ENCODE data around the gene NUMB. TPM values are rescaled to one million over a fixed set of nuclear protein-coding genes. Genes with fewer than 3 reads are reported as not detected.
A peak's percentile ranks its signal among the peaks of the same experiment; 100 is the strongest.

Gene NUMB
- total and polyA plus RNA-seq, 2 of the 13 experiments (the other 11 are each of a cell fraction or from before 2014, with no cell fraction given): 20.3 to 71.1 TPM

DNA sequence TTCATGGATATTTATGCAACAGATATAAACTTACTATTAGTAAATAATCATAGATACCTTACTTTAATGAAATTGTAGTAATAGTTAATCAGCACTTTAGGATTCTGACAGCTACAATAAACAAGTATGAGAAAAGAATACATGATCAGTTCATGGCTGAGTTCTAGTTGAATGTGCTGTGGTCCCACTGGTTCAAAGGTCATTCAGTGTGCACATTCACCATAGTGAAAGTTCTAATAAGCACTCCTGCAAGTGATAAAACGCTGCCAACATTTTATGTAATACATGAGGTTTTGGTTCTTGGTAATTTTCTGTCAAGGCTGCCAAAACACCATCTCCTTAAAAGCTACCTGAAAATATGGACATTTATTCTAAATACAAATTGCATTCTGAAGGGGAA lies 92.6 kb downstream of the NUMB start (continued):
- TF ChIP-seq SMAD9 (CRISPR knock-in tag; IDR thresholded peaks at IDR 0.05) (no peak), HHEX (CRISPR knock-in tag; IDR thresholded peaks at IDR 0.05) (no peak), ZNF124 (CRISPR knock-in tag; IDR thresholded peaks at IDR 0.05) (no peak), GFI1 (CRISPR knock-in tag; IDR thresholded peaks at IDR 0.05; ENCODE audit: borderline replicate concordance) (no peak), MIER3 (CRISPR knock-in tag; IDR thresholded peaks at IDR 0.05; ENCODE audit: borderline replicate concordance) (peak; percentile 39; the same call in 1 of the 2 replicates), KAT8 (CRISPR knock-in tag; IDR thresholded peaks at IDR 0.05) (peak; percentile 58), PPARG (CRISPR knock-in tag; conservative IDR thresholded peaks at IDR 0.05) (peak; percentile 51), EP300 (IDR thresholded peaks at IDR 0.05; ENCODE audit: low read depth in 2 of 2, low read length in 2 of 2) (peak in 1 of 2 experiments; percentile 24; a peak in 2 of 4 replicates), EP300 (CRISPR knock-in tag; IDR thresholded peaks at IDR 0.05; ENCODE audit: borderline replicate concordance) (no peak), SMARCC2 (IDR thresholded peaks at IDR 0.05) (no peak), ASH2L (IDR thresholded peaks at IDR 0.05; ENCODE audit: insufficient read length, low read depth, low read length) (peak; percentile 31), NCOR1 (IDR thresholded peaks at IDR 0.05; ENCODE audit: borderline replicate concordance, low read length) (peak; percentile 72; the same call in 1 of the 2 replicates), CEBPG (CRISPR knock-in tag; IDR thresholded peaks at IDR 0.05) (0 out of 2 replicates have a peak, but pooled peaks have one; percentile 3), ZMAT3 (CRISPR knock-in tag; conservative IDR thresholded peaks at IDR 0.05) (no peak), HNF4G (IDR thresholded peaks at IDR 0.05; ENCODE audit: borderline replicate concordance, low read depth, low read length) (peak; percentile 74), HNF4G (CRISPR knock-in tag; IDR thresholded peaks at IDR 0.05; ENCODE audit: borderline replicate concordance, low read depth) (peak; percentile 48; the same call in 1 of the 2 replicates), BCL6 (CRISPR knock-in tag; IDR thresholded peaks at IDR 0.05) (0 out of 2 replicates have a peak, but pooled peaks have one; percentile 26), SNAPC2 (CRISPR knock-in tag; IDR thresholded peaks at IDR 0.05) (no peak), CBFB (CRISPR knock-in tag; IDR thresholded peaks at IDR 0.05) (no peak), POLR2A (IDR thresholded peaks at IDR 0.05; ENCODE audit: insufficient read depth in 1 of 2, low read depth in 2 of 2, low read length in 2 of 2) (no peak)
- TF ChIP-seq, protein P1, sequence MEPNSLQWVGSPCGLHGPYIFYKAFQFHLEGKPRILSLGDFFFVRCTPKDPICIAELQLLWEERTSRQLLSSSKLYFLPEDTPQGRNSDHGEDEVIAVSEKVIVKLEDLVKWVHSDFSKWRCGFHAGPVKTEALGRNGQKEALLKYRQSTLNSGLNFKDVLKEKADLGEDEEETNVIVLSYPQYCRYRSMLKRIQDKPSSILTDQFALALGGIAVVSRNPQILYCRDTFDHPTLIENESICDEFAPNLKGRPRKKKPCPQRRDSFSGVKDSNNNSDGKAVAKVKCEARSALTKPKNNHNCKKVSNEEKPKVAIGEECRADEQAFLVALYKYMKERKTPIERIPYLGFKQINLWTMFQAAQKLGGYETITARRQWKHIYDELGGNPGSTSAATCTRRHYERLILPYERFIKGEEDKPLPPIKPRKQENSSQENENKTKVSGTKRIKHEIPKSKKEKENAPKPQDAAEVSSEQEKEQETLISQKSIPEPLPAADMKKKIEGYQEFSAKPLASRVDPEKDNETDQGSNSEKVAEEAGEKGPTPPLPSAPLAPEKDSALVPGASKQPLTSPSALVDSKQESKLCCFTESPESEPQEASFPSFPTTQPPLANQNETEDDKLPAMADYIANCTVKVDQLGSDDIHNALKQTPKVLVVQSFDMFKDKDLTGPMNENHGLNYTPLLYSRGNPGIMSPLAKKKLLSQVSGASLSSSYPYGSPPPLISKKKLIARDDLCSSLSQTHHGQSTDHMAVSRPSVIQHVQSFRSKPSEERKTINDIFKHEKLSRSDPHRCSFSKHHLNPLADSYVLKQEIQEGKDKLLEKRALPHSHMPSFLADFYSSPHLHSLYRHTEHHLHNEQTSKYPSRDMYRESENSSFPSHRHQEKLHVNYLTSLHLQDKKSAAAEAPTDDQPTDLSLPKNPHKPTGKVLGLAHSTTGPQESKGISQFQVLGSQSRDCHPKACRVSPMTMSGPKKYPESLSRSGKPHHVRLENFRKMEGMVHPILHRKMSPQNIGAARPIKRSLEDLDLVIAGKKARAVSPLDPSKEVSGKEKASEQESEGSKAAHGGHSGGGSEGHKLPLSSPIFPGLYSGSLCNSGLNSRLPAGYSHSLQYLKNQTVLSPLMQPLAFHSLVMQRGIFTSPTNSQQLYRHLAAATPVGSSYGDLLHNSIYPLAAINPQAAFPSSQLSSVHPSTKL (CRISPR knock-in tag; IDR thresholded peaks at IDR 0.05): peak; percentile 70
- TF ChIP-seq, protein P2, sequence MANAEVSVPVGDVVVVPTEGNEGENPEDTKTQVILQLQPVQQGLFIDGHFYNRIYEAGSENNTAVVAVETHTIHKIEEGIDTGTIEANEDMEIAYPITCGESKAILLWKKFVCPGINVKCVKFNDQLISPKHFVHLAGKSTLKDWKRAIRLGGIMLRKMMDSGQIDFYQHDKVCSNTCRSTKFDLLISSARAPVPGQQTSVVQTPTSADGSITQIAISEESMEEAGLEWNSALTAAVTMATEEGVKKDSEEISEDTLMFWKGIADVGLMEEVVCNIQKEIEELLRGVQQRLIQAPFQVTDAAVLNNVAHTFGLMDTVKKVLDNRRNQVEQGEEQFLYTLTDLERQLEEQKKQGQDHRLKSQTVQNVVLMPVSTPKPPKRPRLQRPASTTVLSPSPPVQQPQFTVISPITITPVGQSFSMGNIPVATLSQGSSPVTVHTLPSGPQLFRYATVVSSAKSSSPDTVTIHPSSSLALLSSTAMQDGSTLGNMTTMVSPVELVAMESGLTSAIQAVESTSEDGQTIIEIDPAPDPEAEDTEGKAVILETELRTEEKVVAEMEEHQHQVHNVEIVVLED (CRISPR knock-in tag; IDR thresholded peaks at IDR 0.05; ENCODE audit: borderline replicate concordance): no peak
- TF ChIP-seq, protein P3, sequence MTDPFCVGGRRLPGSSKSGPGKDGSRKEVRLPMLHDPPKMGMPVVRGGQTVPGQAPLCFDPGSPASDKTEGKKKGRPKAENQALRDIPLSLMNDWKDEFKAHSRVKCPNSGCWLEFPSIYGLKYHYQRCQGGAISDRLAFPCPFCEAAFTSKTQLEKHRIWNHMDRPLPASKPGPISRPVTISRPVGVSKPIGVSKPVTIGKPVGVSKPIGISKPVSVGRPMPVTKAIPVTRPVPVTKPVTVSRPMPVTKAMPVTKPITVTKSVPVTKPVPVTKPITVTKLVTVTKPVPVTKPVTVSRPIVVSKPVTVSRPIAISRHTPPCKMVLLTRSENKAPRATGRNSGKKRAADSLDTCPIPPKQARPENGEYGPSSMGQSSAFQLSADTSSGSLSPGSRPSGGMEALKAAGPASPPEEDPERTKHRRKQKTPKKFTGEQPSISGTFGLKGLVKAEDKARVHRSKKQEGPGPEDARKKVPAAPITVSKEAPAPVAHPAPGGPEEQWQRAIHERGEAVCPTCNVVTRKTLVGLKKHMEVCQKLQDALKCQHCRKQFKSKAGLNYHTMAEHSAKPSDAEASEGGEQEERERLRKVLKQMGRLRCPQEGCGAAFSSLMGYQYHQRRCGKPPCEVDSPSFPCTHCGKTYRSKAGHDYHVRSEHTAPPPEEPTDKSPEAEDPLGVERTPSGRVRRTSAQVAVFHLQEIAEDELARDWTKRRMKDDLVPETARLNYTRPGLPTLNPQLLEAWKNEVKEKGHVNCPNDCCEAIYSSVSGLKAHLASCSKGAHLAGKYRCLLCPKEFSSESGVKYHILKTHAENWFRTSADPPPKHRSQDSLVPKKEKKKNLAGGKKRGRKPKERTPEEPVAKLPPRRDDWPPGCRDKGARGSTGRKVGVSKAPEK (CRISPR knock-in tag; IDR thresholded peaks at IDR 0.05; ENCODE audit: borderline replicate concordance): no peak
- TF ChIP-seq, protein P4, sequence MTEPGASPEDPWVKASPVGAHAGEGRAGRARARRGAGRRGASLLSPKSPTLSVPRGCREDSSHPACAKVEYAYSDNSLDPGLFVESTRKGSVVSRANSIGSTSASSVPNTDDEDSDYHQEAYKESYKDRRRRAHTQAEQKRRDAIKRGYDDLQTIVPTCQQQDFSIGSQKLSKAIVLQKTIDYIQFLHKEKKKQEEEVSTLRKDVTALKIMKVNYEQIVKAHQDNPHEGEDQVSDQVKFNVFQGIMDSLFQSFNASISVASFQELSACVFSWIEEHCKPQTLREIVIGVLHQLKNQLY (CRISPR knock-in tag; IDR thresholded peaks at IDR 0.05): peak; percentile 92
